GM12872 (cell line): Measurements from ENCODE around the gene TPRX2.
"Not testable (repeated sequence)": the region's sequence is repeated elsewhere in the genome, so short reads cannot be mapped to it uniquely, and the experiment has no call there.

Source experiments
- CTCF ChIP-seq: IDR thresholded peaks from 3 replicates; pipeline ENCODE4 v1.5.1; 2011; ENCODE audit warnings: low read depth, mild to moderate bottlenecking, low read length, moderate library complexity; ENCODE audit not compliant: insufficient read depth

Gene TPRX2, protein sequence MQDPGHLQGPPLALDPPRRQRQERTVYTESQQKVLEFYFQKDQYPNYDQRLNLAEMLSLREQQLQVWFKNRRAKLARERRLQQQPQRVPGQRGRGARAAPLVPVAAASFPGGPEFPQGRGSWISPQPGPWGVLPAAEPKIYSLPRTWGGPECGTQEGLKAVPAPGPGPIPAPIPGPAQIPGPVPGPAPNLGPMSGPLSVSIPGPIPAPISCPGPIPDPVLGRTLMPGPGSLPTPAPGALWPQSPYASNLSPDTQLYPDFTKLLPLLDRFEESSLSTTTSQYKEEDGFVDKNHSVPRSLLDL

GRCh38 chr19:47858646-47859285, at the start of gene TPRX2:
Gene TPRX2 (plus strand): TSS chr19:47859235. CDS start chr19:47859247, 12 bp downstream.
- TF ChIP-seq CTCF: not testable (repeated sequence)

GRCh38 chr19:47813304-47813994, 45.6 kb upstream of the TPRX2 start:
- TF ChIP-seq CTCF: peak; percentile 69

DNA sequence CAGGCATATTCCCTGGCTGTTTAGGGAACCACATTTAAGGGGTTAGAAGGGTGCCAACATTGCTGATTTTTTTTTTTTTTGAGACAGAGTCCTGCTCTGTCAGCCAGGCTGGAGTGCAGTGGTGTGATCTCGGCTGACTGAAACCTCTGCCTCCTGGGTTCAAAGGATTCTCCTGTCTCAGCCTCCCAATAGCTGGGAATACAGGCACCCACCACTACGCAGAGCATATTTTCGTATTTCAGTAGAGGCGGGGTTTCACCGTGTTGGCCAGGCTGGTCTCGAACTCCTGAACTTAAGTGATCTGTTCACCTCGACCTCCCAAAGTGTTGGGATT, 45.1 kb upstream of the TPRX2 start:
- no peak for TF ChIP-seq CTCF

- TF ChIP-seq CTCF: no peak
These were observed 39.2 kb upstream of the TPRX2 start for GRCh38 chr19:47819858-47820257.

GRCh38 chr19:47820410-47820809, 38.6 kb upstream of the TPRX2 start:
- no peak for TF ChIP-seq CTCF

- no peak for TF ChIP-seq CTCF
These were observed 37.5 kb upstream of the TPRX2 start, which contains the start of gene CRX for GRCh38 chr19:47821460-47822020. Gene CRX (plus strand): TSS chr19:47821937. CDS start chr19:47834444, 12,507 bp downstream.

GRCh38 chr19:47824396-47824795, 34.6 kb upstream of the TPRX2 start:
- TF ChIP-seq CTCF: no peak
